CD4-positive, CD25-positive, alpha-beta regulatory T cell (primary cell): ENCODE data around the gene TTBK2. TPM values are rescaled to one million over a fixed set of nuclear protein-coding genes. Genes with fewer than 3 reads are reported as not detected.
A peak's percentile ranks its signal among the peaks of the same experiment; 100 is the strongest.
"Not testable (repeated sequence)": the region's sequence is repeated elsewhere in the genome, so short reads cannot be mapped to it uniquely, and the experiment has no call there.

Experiments used
- ATAC-seq, 2 donors: fragments of 150-1000 bp; cut with Tn5 transposase; one replicate each; pipeline ENCODE4 v1.10.0; 2021; ENCODE audit warnings: low read depth in 2 of 2, moderate number of reproducible peaks in 2 of 2, moderate library complexity in 1 of 2
- DNase-seq, 3 donors: peaks; one replicate each; pipeline versions ENCODE4 v3.0.0 to v3.0.0-alpha.2; 2012 to 2022; ENCODE audit warnings: mixed read lengths in 1 of 3
- H3K27ac ChIP-seq: one replicate; pipeline ENCODE4 v1.7.0; 2013; ENCODE audit warnings: mild to moderate bottlenecking, low read length; ENCODE audit not compliant: insufficient read depth, poor library complexity, severe bottlenecking
- H3K27me3 ChIP-seq: one replicate; pipeline ENCODE4 v1.7.0; 2013; ENCODE audit warnings: low read length; ENCODE audit not compliant: control insufficient read depth, insufficient read depth
- H3K36me3 ChIP-seq: one replicate; pipeline ENCODE4 v1.7.0; 2013; ENCODE audit warnings: mild to moderate bottlenecking, low read length, moderate library complexity; ENCODE audit not compliant: control insufficient read depth, insufficient read depth
- H3K4me1 ChIP-seq: 2 replicates; pipeline ENCODE4 v1.7.0; 2013; ENCODE audit warnings: mild to moderate bottlenecking, low read length; ENCODE audit not compliant: insufficient read depth, control insufficient read depth, poor library complexity, severe bottlenecking
- H3K4me3 ChIP-seq: one replicate; pipeline ENCODE4 v1.7.0; 2013; ENCODE audit warnings: low read depth, mild to moderate bottlenecking, low read length, moderate library complexity
- H3K9me3 ChIP-seq, 2 experiments: 1 replicate in 1 of 2; 2 replicates in 1 of 2; pipeline ENCODE4 v1.7.0; 2013; ENCODE audit warnings: low read length in 2 of 2, mild to moderate bottlenecking in 1 of 2, moderate library complexity in 1 of 2; ENCODE audit not compliant: control insufficient read depth in 2 of 2
- H3K27ac Mint-ChIP-seq, 3 donors: one replicate each; pipeline ENCODE4 v1.8.0; 2020 to 2022; ENCODE audit warnings: mild to moderate bottlenecking in 3 of 3, mixed read lengths in 3 of 3, moderate library complexity in 2 of 3
- H3K27me3 Mint-ChIP-seq: one replicate; pipeline ENCODE4 v1.8.0; 2022; ENCODE audit warnings: mild to moderate bottlenecking, mixed read lengths
- H3K36me3 Mint-ChIP-seq: one replicate; pipeline ENCODE4 v1.8.0; 2020; ENCODE audit warnings: mixed read lengths
- H3K4me1 Mint-ChIP-seq, 4 donors: one replicate each; pipeline ENCODE4 v1.8.0; 2020 to 2022; ENCODE audit warnings: mixed read lengths in 4 of 4, mild to moderate bottlenecking in 1 of 4
- H3K4me3 Mint-ChIP-seq, 4 donors: one replicate each; pipeline ENCODE4 v1.8.0; 2020 to 2022; ENCODE audit warnings: mild to moderate bottlenecking in 4 of 4, mixed read lengths in 4 of 4, moderate library complexity in 3 of 4
- H3K9me3 Mint-ChIP-seq, 7 donors: one replicate each; pipeline ENCODE4 v1.8.0; 2020 to 2022; ENCODE audit warnings: mixed read lengths in 7 of 7, mild to moderate bottlenecking in 3 of 7, moderate library complexity in 2 of 7
- polyA plus RNA-seq, 4 donors: library from polyadenylated mRNA; unstranded; fragments of 300-500 nt; fragmentation: Illumina TruSeq; gene quantifications; one replicate each; pipeline ENCODE4 v1.2.3, GENCODE V29; 2021
- total RNA-seq: library from RNA; stranded (reverse); gene quantifications from one replicate; pipeline ENCODE4 v1.2.3, GENCODE V29; 2022

TTBK2 gene
- total RNA-seq: 24.4 TPM
- polyA plus RNA-seq: 10 to 100 TPM in 1 of 4 donors, 1 to 10 TPM in 3; 8.2 to 11.3 (median 8.5) TPM

- Histone ChIP-seq H3K27ac (peak within 1 kb of the TSS; percentile 68), H3K36me3 (no peaks in the 10 kb centered on the region), H3K4me1 (peaks cover 29% of the 10 kb centered on the region), H3K9me3 (no peaks in the 10 kb centered on the region), H3K4me3 (peak within 1 kb of the TSS; percentile 97), H3K27me3 (no peaks in the 10 kb centered on the region)
- DNase-seq: peak; percentile 97 to 99 (median 98)
- Mint-ChIP-seq H3K4me3 (peak within 1 kb of the TSS; percentile 97 to 99 (median 98)), H3K4me1 (peaks cover 5 to 33% (median 22%) of the 10 kb centered on the region in 4 donors), H3K9me3 (peaks cover 0 to 1% (median 0%) of the 10 kb centered on the region in 7 donors), H3K27ac (peak within 1 kb of the TSS; percentile 94 to 97 (median 96)), H3K27me3 (no peaks in the 10 kb centered on the region), H3K36me3 (no peaks in the 10 kb centered on the region)
- ATAC-seq: peak; percentile 96 to 97
Measured at GRCh38 chr15:42920519-42921341, at the start of gene TTBK2. TSS of gene TTBK2 (minus strand) at chr15:42920778. CDS start at chr15:42878617, 42,161 bp downstream.

- peaks cover 58% of the 10 kb centered on the region for H3K36me3 ChIP-seq
- peaks cover 47% of the 10 kb centered on the region for H3K36me3 Mint-ChIP-seq
- no peak overlapping the region for H3K4me3 ChIP-seq
- DNase-seq (no peak), ATAC-seq (no peak)
- no peaks in the 10 kb centered on the region for H3K27me3 Mint-ChIP-seq
- H3K27ac ChIP-seq: no peak overlapping the region
- H3K27me3 ChIP-seq: no peaks in the 10 kb centered on the region
- peaks cover 0 to 8% (median 2%) of the 10 kb centered on the region in 4 donors for H3K4me1 Mint-ChIP-seq
- no peaks in the 10 kb centered on the region for H3K9me3 Mint-ChIP-seq
- no peak overlapping the region for H3K4me3 Mint-ChIP-seq
- H3K4me1 ChIP-seq: no peaks in the 10 kb centered on the region
- no peaks in the 10 kb centered on the region for H3K9me3 ChIP-seq
- H3K27ac Mint-ChIP-seq: peak overlapping the region in 1 of 3 donors; percentile 67
Measured at GRCh38 chr15:42964476-42964875, 43.9 kb upstream of the TTBK2 start.

GRCh38 chr15:42955518-42955917, 34.9 kb upstream of the TTBK2 start:
- H3K36me3 ChIP-seq: peaks cover 82% of the 10 kb centered on the region
- peaks cover 0 to 8% (median 0%) of the 10 kb centered on the region in 4 donors for H3K4me1 Mint-ChIP-seq
- DNase-seq (no peak), ATAC-seq (no peak)
- H3K9me3 ChIP-seq: no peaks in the 10 kb centered on the region
- H3K4me1 ChIP-seq: no peaks in the 10 kb centered on the region
- no peaks in the 10 kb centered on the region for H3K27me3 Mint-ChIP-seq
- no peak overlapping the region for H3K4me3 ChIP-seq
- H3K27me3 ChIP-seq: no peaks in the 10 kb centered on the region
- no peak overlapping the region for H3K27ac ChIP-seq
- H3K9me3 Mint-ChIP-seq: no peaks in the 10 kb centered on the region
- no peak overlapping the region for H3K27ac Mint-ChIP-seq
- peaks cover 62% of the 10 kb centered on the region for H3K36me3 Mint-ChIP-seq
- H3K4me3 Mint-ChIP-seq: no peak overlapping the region

- no peaks in the 10 kb centered on the region for H3K4me1 Mint-ChIP-seq
- H3K27ac Mint-ChIP-seq: no peak overlapping the region
- H3K27ac ChIP-seq: no peak overlapping the region
- no peak overlapping the region for H3K4me3 Mint-ChIP-seq
- ATAC-seq (no peak), DNase-seq (no peak)
- peaks cover 0 to 3% (median 0%) of the 10 kb centered on the region in 7 donors for H3K9me3 Mint-ChIP-seq
- no peaks in the 10 kb centered on the region for H3K4me1 ChIP-seq
- H3K9me3 ChIP-seq: no peaks in the 10 kb centered on the region
- no peaks in the 10 kb centered on the region for H3K27me3 ChIP-seq
- peaks cover 80% of the 10 kb centered on the region for H3K36me3 ChIP-seq
- H3K27me3 Mint-ChIP-seq: no peaks in the 10 kb centered on the region
- no peak overlapping the region for H3K4me3 ChIP-seq
- H3K36me3 Mint-ChIP-seq: peaks cover 65% of the 10 kb centered on the region
Measured at GRCh38 chr15:42954291-42954690, 33.7 kb upstream of the TTBK2 start.

GRCh38 chr15:42948898-42949297, 28.3 kb upstream of the TTBK2 start:
- not testable (repeated sequence) for H3K27me3 Mint-ChIP-seq, H3K27ac Mint-ChIP-seq, H3K4me3 ChIP-seq, H3K27ac ChIP-seq, H3K4me1 Mint-ChIP-seq, H3K9me3 Mint-ChIP-seq, ATAC-seq, DNase-seq, H3K27me3 ChIP-seq, H3K4me3 Mint-ChIP-seq, H3K4me1 ChIP-seq, H3K9me3 ChIP-seq
- H3K36me3 Mint-ChIP-seq: peaks cover 50% of the 10 kb centered on the region
- H3K36me3 ChIP-seq: peaks cover 75% of the 10 kb centered on the region

- Histone ChIP-seq H3K36me3 (peaks cover 21% of the 10 kb centered on the region), H3K27ac (no peak overlapping the region), H3K27me3 (no peaks in the 10 kb centered on the region), H3K4me1 (no peaks in the 10 kb centered on the region), H3K9me3 (no peaks in the 10 kb centered on the region), H3K4me3 (no peak overlapping the region)
- peaks cover 16% of the 10 kb centered on the region for H3K36me3 Mint-ChIP-seq
- DNase-seq (no peak), ATAC-seq (no peak)
- H3K27me3 Mint-ChIP-seq: no peaks in the 10 kb centered on the region
- peaks cover 0 to 2% (median 0%) of the 10 kb centered on the region in 4 donors for H3K4me1 Mint-ChIP-seq
- no peaks in the 10 kb centered on the region for H3K9me3 Mint-ChIP-seq
- no peak overlapping the region for H3K27ac Mint-ChIP-seq
- H3K4me3 Mint-ChIP-seq: no peak overlapping the region
Measured at GRCh38 chr15:42940527-42940926, 19.9 kb upstream of the TTBK2 start.

- Mint-ChIP-seq H3K4me3 (no peak overlapping the region), H3K4me1 (peaks cover 0 to 2% (median 0%) of the 10 kb centered on the region in 4 donors), H3K27ac (no peak overlapping the region), H3K36me3 (peaks cover 10% of the 10 kb centered on the region), H3K27me3 (no peaks in the 10 kb centered on the region), H3K9me3 (no peaks in the 10 kb centered on the region)
- no peaks in the 10 kb centered on the region for H3K4me1 ChIP-seq
- no peak overlapping the region for H3K27ac ChIP-seq
- ATAC-seq (no peak), DNase-seq (no peak)
- H3K4me3 ChIP-seq: no peak overlapping the region
- H3K27me3 ChIP-seq: no peaks in the 10 kb centered on the region
- peaks cover 14% of the 10 kb centered on the region for H3K36me3 ChIP-seq
- H3K9me3 ChIP-seq: no peaks in the 10 kb centered on the region
Measured at GRCh38 chr15:42939841-42940240, 19.3 kb upstream of the TTBK2 start.

- Mint-ChIP-seq H3K27me3 (no peaks in the 10 kb centered on the region), H3K36me3 (no peaks in the 10 kb centered on the region), H3K4me1 (no peaks in the 10 kb centered on the region), H3K27ac (no peak overlapping the region), H3K4me3 (no peak overlapping the region), H3K9me3 (no peaks in the 10 kb centered on the region)
- H3K4me3 ChIP-seq: no peak overlapping the region
- no peak overlapping the region for H3K27ac ChIP-seq
- no peaks in the 10 kb centered on the region for H3K36me3 ChIP-seq
- DNase-seq (no peak), ATAC-seq (no peak)
- no peaks in the 10 kb centered on the region for H3K27me3 ChIP-seq
- H3K9me3 ChIP-seq: no peaks in the 10 kb centered on the region
- H3K4me1 ChIP-seq: no peaks in the 10 kb centered on the region
Measured at GRCh38 chr15:42937143-42937542, 16.6 kb upstream of the TTBK2 start.
